ENCODE results near the gene CDC42BPA.

The CDC42BPA gene

DNA sequence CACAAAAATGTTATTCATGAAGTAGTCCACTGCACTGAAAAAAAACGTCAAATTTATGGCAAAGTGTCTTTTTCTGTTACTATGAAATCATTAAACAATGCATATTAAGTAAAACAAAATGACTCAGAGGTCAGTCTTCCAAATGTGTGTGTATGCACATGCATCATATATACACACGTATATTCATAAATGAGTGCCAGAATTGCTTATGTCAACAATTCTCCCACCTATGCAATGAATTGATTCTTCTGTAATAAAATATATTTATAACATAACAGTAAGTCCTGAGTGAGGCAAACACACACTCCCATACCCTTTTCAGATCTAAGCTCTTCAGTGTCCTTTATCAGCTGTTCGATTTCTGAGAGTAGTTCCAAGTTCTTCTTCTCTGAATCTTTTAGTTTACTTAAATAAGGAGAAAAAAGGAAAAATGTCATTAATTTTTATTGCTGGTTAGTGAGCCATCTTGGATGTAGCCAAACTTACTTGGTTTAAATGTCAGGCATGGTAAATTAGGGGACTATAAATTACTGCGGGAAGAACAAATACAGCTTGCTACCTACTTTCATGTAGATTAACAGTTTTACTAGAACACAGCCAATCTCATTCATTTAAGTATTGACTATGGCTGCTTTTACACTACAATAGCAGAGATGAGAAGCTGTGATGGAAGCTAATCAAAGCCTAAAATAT lies 246.3 kb downstream of the CDC42BPA start:
- DNase-seq (ENCODE audit: low read depth in 1 of 2, low spot score in 1 of 2), result no peak

DNA sequence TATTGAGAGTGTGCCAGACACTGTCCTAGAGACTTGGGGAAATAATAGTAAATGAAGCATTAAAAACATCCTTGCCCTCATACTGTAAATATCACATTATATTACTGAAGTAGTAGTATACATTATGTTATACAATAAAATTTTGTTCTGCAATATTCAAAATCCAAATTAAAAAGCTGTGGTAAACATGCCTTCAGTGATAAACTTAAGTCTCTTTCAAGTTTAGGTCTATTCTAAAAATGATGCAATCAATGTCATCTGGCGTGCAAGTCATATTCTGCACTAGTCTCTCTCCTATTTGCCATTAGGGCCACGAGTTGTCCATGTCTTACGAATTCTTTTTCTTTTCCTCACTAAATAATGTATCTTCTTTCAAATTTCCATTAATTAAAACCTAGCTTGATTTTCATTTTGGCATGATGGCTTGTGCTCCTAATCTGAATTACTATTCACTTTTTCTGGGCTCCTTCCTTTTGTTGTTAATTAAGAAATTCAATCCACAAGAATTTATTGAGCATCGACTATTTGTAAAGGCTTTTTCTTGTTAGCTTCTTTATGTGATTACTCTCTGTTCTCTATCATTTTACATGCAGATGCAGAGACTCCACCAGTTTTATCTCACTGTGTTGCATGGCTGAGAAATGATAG lies 247.5 kb downstream of the CDC42BPA start:
- DNase-seq (ENCODE audit: low read depth in 1 of 2, low spot score in 1 of 2), result no peak

DNA sequence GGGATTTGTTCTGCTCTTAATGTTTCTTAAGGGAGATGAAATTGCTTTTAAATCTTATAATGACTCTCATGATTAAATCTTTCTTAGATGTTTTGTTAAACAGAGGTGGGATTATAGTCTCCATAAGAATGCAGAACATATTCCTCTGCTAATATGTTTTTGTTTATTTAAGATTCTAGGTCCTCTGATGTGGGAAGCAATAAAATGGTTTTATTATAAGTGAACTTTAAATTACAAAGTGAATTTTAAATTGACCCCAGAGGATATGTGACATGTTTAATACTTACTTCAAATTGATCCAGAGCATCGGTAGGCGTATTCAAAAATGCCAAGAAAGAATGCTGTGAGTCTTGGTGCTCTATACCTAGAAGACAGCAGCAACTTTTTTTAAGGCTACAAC lies 248.8 kb downstream of the CDC42BPA start:
- no peak for DNase-seq (ENCODE audit: low read depth in 1 of 2, low spot score in 1 of 2)

DNA sequence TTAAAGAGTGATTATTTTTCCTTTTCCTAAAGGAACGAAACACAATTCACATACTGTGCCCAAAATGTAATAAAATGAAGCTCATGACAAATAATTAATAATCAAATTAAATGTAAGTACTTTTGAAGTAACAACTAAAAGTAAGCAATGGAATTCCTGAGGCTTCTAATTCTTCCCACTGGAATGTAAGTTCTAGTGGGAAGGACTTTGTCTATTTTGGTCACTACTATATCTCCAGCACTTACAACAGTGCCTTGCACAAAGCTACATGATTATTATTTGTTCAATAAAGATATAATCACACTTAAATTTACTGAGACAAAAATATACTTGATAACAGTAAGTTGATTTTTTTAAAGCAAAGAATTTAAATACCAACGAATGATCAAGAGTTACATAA lies 249.4 kb downstream of the CDC42BPA start:
- DNase-seq (ENCODE audit: low read depth in 1 of 2, low spot score in 1 of 2), result no peak

DNA sequence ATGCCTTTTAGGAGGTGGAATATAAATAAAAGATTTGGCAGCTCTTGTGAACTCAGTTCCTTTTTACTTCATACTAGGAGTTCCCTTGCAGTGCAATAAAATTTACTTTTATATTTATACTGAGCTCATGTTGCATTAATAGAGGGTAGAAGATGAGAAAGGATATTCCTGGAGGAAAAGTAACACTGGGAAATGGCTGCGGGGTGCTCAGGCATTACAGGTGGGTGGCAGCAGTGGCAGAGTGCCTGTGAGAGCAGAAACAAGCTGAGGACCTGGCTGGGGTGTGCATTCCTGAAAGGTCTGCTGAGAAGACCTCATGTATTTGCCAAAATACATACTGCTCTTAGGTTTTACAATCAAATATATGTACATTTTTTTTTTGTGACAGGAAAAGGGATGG lies 251.3 kb downstream of the CDC42BPA start:
- DNase-seq (ENCODE audit: low read depth in 1 of 2, low spot score in 1 of 2), result no peak

DNA sequence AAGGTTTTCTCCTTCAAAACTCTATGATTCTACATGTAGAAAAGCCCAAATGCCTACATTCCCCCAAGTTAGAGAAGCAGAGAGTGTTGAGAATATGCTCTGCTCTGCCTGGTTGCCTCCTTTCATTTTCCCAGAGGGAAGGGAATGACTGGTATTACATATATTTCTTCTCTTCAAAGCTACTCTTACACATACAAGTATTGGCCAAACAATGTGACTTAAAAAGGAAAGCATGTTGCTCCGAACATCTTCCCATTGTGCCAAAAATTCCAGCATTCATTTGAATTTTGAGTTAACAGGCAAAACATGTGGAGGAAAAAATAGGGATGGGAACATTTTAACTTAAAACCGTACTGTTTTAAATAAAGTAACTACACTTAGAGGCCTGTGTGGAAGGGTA lies 253.0 kb downstream of the CDC42BPA start:
- no peak for DNase-seq (ENCODE audit: low read depth in 1 of 2, low spot score in 1 of 2)

DNA sequence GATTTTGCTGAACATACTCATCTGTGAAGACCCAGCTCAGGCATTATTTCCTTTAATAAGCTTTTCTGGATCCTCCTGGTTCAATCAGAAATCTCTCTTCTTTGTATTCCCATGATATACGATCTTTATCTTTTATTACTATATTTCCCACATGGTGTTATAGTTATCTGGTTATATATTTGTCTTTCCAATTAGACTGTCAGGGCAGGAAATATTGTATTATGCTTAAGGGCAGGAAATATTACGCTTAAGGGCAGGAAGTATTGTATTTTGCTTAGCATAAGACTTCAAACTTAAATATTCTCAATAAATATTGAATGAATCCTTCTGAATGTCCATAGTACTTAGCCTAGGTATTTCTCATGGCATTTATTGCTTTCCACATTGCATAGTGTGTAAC lies 256.0 kb downstream of the CDC42BPA start:
- no peak for DNase-seq (ENCODE audit: low read depth in 1 of 2, low spot score in 1 of 2)

DNA sequence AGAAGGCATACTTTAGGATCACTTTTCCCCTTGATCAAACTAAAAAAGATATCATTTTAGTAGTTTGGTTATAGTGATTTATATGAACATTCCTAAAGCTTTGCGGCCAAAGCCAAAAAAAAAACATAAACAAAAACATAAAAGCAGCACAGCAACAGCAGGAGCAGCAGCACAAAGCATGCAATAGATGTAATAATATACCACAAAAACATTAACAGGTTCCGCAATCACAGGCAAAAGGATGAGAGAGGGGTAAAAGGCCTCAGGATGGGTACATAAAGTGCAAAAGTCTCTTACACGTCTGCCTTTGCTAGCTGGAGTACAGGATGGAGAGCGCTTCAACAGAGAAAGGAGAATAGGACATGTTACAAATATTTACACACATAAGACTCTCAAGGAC lies 259.2 kb downstream of the CDC42BPA start:
- DNase-seq (ENCODE audit: low read depth in 1 of 2, low spot score in 1 of 2), result no peak

DNA sequence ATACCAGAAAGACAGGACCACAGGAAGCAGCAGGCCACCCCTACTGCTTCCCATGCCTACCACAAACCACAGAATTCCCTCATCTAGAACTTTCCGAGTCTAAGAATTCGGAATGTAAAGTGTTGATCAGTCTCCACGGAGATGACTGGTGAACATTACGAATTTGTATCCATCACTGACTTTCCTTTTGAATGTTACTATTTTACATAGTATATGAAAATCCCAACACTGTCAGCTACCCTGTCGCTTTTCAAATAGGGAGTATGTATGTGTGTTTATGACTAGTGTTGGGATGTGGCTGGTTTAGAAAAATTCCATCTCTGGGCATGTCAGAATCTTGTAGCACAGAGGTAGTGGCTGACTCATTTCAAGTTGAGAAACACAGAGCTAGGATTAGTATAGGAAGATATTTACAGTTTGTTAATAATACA lies 260.0 kb downstream of the CDC42BPA start:
- DNase-seq (ENCODE audit: low read depth in 1 of 2, low spot score in 1 of 2), result no peak

DNA sequence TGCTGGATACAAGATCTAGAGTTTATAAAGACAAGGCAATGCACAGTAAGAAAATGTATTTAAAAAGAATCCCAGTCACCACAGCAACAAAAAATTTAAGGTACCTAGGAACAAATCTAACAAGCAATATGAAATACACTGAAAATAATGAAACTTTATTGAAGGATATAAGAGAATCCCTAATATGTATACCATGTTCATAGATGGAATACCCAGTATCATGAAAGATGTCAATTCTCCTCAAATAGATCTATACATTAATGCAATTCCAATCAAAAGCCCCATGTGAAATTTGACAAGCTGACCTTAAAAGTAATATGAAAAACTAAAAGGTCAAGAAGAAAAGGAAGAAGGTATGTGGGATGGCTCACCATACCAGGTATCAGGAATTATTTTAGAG lies 269.0 kb downstream of the CDC42BPA start:
- no peak for DNase-seq (ENCODE audit: low read depth in 1 of 2, low spot score in 1 of 2)

DNA sequence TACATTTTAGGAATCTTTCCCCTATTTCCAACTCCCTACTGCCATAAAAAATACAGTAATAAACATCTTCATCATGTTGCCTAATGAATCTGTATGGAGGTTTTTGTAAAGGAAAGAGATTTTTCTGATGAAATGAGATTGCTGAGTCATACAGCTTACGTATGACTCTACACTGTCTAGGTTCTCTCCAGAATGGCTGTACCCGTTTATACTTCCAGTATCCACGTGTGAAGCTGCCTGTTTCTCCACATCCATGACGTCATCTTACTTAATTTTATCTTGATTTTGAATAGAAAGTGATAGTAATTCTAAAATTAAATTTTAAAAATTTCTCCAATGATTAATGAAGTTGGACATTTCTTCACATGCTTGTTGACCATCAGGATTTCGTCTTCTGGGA lies 274.5 kb downstream of the CDC42BPA start:
- DNase-seq (ENCODE audit: low read depth in 1 of 2, low spot score in 1 of 2), result no peak

DNA sequence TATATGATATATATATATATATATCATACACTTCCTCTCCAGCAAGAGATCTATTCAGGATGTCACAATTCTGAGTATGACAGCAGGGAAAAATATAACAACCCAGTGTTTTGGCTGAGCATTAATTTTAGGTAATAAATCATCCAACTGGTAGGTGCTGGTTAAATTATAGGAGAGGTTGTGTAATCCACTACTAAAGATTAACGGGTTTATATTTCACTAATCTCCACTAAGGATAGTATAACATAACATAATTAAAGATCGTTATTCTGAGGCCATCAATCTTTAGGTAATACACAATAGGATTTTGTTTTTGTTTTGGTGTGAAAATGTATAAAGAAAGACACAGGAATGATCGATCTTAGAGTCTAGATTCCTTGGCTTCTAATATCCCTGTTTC lies 276.0 kb downstream of the CDC42BPA start:
- DNase-seq (ENCODE audit: low read depth in 1 of 2, low spot score in 1 of 2), result no peak

DNA sequence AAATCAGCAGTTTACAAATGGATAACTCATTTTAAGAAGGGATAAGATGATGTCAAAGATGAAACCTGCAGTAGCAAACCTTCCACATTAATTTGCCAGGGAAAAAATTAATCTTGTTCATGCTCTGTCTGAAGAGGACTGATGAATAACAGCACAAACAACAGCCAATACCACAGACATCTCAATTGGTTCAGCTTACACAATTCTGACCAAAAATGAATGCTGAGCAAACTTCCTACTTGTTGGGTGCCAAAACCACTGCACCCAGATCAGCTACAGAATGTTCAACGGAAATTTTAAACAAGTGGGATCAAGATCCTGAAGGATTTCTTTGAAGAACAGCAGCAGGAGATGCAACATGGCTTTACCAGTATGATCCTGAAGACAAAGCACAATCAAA lies 279.9 kb downstream of the CDC42BPA start:
- no peak for DNase-seq (ENCODE audit: low read depth in 1 of 2, low spot score in 1 of 2)

DNA sequence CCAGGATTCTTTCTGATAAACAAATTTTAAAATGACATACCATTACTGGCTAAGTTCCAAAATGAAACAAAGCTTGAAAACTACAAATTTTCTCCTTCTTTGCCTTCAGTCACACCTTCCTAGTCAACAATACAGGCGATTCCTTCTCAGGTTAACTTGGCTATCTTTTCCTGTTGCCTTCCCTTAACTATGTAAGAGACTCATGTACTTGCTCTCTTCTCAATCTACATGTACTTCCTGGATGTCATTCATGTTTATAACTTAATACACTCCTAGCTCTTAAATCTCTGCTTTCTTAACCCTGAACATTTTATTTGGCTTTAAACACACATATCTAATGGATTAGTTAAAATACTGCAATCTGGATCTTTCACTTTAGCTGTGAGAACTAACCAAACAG lies 281.2 kb downstream of the CDC42BPA start:
- DNase-seq (ENCODE audit: low read depth in 1 of 2, low spot score in 1 of 2), result no peak

DNA sequence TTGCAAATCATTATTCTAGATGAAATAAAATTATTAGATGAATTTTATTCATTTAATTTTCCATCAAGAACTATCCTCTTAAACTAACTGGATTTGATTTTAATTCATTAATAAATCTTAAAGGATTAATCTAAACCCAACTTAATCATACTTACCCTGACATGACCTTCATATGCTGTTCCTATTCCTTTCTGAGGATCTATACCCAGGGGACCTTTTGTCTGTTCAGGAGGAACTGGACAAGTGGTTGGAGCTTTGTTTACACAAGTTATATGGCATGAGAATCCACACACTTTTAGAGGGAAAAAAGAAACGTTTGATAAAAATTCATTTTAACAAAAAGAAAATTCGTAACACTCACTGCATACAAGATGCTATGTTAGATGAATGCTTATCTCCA lies 283.0 kb downstream of the CDC42BPA start:
- no peak for DNase-seq (ENCODE audit: low read depth in 1 of 2, low spot score in 1 of 2)

DNA sequence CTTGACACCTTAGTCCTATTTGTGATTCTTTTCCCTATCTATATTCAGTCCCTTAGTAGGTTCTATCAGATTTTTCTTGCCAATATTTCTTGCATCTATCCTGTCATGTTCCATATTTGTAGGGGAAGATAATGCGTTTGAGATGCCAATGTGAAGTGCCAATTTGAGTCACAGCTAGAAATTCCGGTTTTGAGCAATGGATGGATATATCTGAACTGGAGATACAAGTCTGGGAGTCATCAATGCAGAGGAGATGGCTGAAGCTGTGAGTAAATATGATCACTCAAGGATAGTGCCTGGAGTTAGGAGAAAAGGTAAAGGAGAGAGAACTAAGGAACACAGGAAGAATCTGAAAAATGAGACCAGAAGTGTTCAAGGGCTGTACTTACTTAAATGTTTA lies 284.4 kb downstream of the CDC42BPA start:
- no peak for DNase-seq (ENCODE audit: low read depth in 1 of 2, low spot score in 1 of 2)

DNA sequence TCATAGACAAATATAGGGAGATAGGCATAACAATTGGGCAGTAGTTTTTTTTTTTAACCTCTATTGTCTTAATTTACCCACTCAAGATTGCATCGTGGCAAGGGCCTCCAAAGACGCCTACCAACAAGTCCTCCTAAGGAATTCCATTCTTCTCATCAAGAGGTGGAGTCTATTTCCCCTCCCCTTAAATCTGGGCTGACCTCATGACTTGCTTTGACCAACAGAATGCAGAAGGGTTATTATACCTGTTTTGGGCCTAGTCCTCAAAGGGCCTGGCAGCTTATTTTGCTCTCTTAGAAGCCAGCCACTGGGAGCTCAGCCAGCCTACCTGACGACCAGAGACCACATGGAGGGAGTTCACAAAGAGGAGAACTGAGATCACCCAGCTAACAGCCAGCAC lies 285.9 kb downstream of the CDC42BPA start:
- no peak for DNase-seq (ENCODE audit: low read depth in 1 of 2, low spot score in 1 of 2)

DNA sequence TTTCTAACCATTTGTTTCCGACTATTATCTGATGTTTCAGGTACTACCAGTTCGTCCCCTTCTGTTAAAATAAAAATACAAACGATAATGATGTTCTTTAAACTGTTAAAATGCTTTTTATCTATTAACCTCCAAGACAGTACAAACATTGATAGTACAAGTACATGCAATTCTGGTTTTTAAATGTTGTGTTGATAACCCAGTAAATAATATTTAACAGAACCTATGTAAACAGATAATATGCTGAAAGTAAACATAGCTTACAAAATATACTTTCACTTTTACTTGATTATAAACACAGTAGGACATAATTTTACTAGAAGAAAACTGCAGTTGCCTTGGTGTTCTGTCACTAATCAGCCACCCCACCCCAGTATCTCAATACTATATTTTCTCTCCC lies 301.3 kb downstream of the CDC42BPA start:
- no peak for DNase-seq (ENCODE audit: low read depth in 1 of 2, low spot score in 1 of 2)

DNA sequence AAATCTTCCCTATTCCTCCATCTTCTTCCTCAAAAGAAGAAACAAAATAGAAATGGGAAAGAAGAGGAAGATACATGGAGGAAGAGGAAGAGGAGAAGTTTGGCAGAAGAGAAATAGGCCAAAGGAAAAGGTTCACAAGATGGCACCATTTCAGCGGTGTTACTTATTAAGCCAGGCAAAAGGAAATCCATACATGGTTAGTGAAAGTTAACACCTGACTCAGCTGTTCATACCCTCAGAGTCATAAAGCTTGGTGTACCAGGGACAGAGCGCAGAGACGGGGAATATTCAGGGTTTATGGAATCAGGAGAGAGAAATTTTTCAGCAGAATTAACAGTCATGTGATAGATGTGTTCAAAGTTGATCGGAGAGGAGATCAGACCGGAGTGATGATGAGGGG lies 307.6 kb downstream of the CDC42BPA start:
- DNase-seq (ENCODE audit: low read depth in 1 of 2, low spot score in 1 of 2), result no peak

DNA sequence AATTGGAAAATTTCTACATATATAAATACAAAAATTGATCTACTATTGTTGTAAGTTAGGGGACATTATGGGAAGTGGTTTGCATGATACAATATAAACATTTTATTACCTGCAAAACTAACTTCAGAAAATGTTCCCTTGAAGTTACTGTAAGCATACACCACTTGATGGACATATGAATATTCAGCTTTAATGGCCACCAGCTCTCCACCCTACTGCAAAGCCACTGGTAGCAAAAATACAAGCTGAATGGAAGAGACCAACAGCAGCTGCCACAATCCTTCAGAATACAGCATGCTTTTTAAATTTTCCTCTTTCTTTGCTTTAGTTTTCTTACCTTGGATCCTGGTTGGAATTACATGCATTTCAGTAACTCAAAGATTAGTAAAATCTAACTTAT lies 308.4 kb downstream of the CDC42BPA start:
- DNase-seq (ENCODE audit: low read depth in 1 of 2, low spot score in 1 of 2), result no peak

DNA sequence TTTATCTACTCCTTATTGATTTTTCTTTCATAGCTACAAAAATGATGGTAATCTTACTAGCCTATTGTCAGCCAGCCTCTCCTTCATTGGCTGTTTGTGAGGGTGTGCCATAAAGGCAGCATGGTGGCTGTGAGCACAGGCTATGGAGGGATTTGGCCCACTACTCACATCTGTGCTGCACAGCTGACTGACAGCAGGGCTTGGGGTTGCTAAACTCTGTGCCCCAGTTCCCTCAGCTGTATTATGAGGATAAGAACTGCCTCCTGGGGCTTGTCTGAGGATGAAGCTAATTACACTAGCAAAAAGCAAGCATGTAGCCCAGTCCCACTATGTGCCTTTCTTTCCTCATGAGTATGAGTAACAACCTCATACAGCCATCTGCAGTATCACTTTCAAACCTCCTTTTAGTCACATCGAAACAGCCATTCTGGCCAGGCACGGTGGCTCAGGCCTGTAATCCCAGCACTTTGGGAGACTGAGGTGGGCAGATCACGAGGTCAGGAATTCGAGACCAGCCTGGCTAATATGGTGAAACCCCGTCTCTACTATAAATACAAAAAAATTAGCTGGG lies 312.0 kb downstream of the CDC42BPA start:
- DNase-seq (ENCODE audit: low read depth in 1 of 2, low spot score in 1 of 2), result no peak

DNA sequence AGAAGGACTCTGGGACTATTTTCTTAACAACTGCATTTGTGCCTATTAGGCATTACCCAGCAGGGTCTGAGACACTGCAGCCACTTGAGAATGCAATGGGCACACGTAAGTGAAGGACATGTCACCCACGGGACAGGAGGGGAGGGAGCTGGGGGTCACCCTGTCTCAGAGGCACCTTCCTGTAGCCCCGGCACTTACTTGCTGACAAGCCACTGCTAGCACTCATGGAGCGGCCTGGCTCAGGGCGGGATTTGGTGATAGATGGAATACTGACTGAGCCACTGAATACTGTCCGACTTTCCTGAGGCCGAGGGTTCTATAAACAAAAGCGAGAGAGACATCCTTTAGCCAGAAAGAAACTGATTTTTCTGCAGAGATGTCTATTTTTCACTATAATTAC lies 313.5 kb downstream of the CDC42BPA start:
- no peak for DNase-seq (ENCODE audit: low read depth in 1 of 2, low spot score in 1 of 2)

DNA sequence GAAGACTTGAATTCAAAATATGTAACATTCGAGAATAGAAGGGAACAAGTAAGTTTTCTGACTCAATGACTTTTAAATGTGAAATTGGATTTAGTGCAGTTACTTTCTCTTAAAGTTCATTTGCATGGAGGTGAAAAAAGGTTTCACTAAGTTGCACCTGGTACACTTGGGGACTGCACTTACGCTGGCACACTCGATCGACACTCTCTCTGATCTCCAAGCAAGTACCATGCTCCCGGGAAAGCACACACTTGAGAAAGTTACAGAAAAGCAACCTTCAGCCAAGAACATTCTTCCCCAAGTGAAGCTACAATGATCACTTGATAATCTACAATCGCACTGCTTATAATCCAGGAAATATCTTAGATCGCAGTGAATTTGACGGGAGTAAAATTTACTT lies 315.1 kb downstream of the CDC42BPA start:
- DNase-seq (ENCODE audit: low read depth in 1 of 2, low spot score in 1 of 2), result no peak

Data from stimulated activated CD4-positive, alpha-beta T cell treated with anti-CD3 and anti-CD28 coated beads, Interleukin-15, amount 100 ng/mL, for 1 hour (primary cell).